A549 (cell line): ENCODE measurements around the gene CCDC77.

ENCODE experiments used
- CTCF ChIP-seq: fragments of >200 bp; sonication (Bioruptor Twin); formaldehyde crosslinking; IDR thresholded peaks from 3 replicates; pipeline ENCODE4 v1.5.1; 2016
- EP300 ChIP-seq, 2 experiments: fragments of >200 bp; sonication (Bioruptor Twin); formaldehyde crosslinking; IDR thresholded peaks; 2 replicates in 1 of 2; 3 replicates in 1 of 2; pipeline ENCODE4 v1.6.1; 2016 to 2017
- GATA3 ChIP-seq: IDR thresholded peaks from 2 replicates; pipeline ENCODE4 v1.6.1; 2012; ENCODE audit warnings: borderline replicate concordance
- HDAC2 ChIP-seq: fragments of 200-600 bp; sonication (generic); IDR thresholded peaks from 2 replicates; pipeline ENCODE4 v1.6.1; 2016
- HEYL ChIP-seq: fragments of 250-450 bp; sonication (Bioruptor Pico); IDR thresholded peaks from 2 replicates; pipeline ENCODE4 v1.8.0; 2021; ENCODE audit warnings: mild to moderate bottlenecking, moderate library complexity
- JUNB ChIP-seq: fragments of >200 bp; sonication (Bioruptor Twin); formaldehyde crosslinking; IDR thresholded peaks from 2 replicates; pipeline ENCODE4 v1.6.1; 2016
- MAX ChIP-seq: IDR thresholded peaks from 2 replicates; pipeline ENCODE4 v1.6.1; 2012
- MAZ ChIP-seq: fragments of 150-350 bp; IDR thresholded peaks from 2 replicates; pipeline ENCODE4 v1.6.1; 2014; ENCODE audit warnings: antibody characterized with exemption, low read depth, low read length, borderline replicate concordance
- MYC ChIP-seq: IDR thresholded peaks from 2 replicates; pipeline ENCODE4 v1.6.1; 2012; ENCODE audit warnings: mild to moderate bottlenecking, inconsistent platforms, low read length, improper control_type of control experiment, borderline replicate concordance
- POLR2A ChIP-seq: IDR thresholded peaks from 2 replicates; pipeline ENCODE4 v1.6.1; 2012; ENCODE audit warnings: mild to moderate bottlenecking, low read length
- POLR2AphosphoS2 ChIP-seq: conservative IDR thresholded peaks from 2 replicates; pipeline ENCODE4 v1.6.1; 2012; ENCODE audit warnings: low read length, improper control_type of control experiment, inconsistent platforms
- REST ChIP-seq: fragments of 200-600 bp; sonication (generic); IDR thresholded peaks from 2 replicates; pipeline ENCODE4 v1.6.1; 2016; ENCODE audit warnings: antibody characterized with exemption, mild to moderate bottlenecking, moderate library complexity
- RFX5 ChIP-seq: fragments of 450-650 bp; IDR thresholded peaks from 2 replicates; pipeline ENCODE4 v1.7.1; 2014; ENCODE audit warnings: antibody characterized with exemption, mild to moderate bottlenecking, moderate library complexity
- ZC3H11A ChIP-seq: fragments of 450-650 bp; IDR thresholded peaks from 2 replicates; pipeline ENCODE4 v1.6.1; 2014; ENCODE audit warnings: antibody characterized with exemption, mild to moderate bottlenecking

- no peak for TF ChIP-seq POLR2A
- TF ChIP-seq ZC3H11A = no peak
- no peak for TF ChIP-seq POLR2AphosphoS2
- TF ChIP-seq MYC = no peak
- no peak for TF ChIP-seq RFX5
- no peak for TF ChIP-seq JUNB
- no peak for TF ChIP-seq CTCF
- no peak for TF ChIP-seq GATA3
- no peak for TF ChIP-seq MAZ
- TF ChIP-seq EP300 (IDR thresholded peaks at IDR 0.05) = no peak
- TF ChIP-seq REST = no peak
- TF ChIP-seq HEYL = no peak
- no peak for TF ChIP-seq HDAC2
- no peak for TF ChIP-seq MAX
Measured at GRCh38 chr12:400828-401227, 616 bp upstream of the CCDC77 start.
